Type B pancreatic cell (in vitro differentiated cells): ENCODE data around the gene DNAJC28. TPM values are rescaled to one million over a fixed set of nuclear protein-coding genes. Genes with fewer than 3 reads are reported as not detected.

ENCODE experiments used
- DNase-seq: peaks from one replicate; pipeline ENCODE4 v3.0.0; 2021; ENCODE audit warnings: mixed read lengths; ENCODE audit not compliant: unreplicated experiment; ENCODE audit errors: extremely low spot score
- H3K27ac Mint-ChIP-seq: 2 replicates; pipeline ENCODE4 v1.8.0; 2021; ENCODE audit warnings: mild to moderate bottlenecking, mixed read lengths
- H3K27me3 Mint-ChIP-seq: 2 replicates; pipeline ENCODE4 v1.8.0; 2021; ENCODE audit warnings: mixed read lengths
- H3K36me3 Mint-ChIP-seq: 2 replicates; pipeline ENCODE4 v1.8.0; 2021; ENCODE audit warnings: mixed read lengths
- H3K4me1 Mint-ChIP-seq: one replicate; pipeline ENCODE4 v1.8.0; 2021; ENCODE audit warnings: mixed read lengths; ENCODE audit not compliant: unreplicated experiment
- H3K4me3 Mint-ChIP-seq: 2 replicates; pipeline ENCODE4 v1.8.0; 2021; ENCODE audit warnings: mild to moderate bottlenecking, mixed read lengths
- H3K9me3 Mint-ChIP-seq: 2 replicates; pipeline ENCODE4 v1.8.0; 2021; ENCODE audit warnings: mixed read lengths
- CTCF ChIP-seq: fragments of 200-600 bp; sonication (generic); conservative IDR thresholded peaks from 2 replicates; pipeline ENCODE4 v1.5.0; 2021; ENCODE audit warnings: antibody characterized with exemption, mild to moderate bottlenecking
- total RNA-seq: library from RNA; stranded (reverse); gene quantifications from 2 replicates; pipeline ENCODE4 v1.2.1, GENCODE V29; 2021; ENCODE audit warnings: low replicate concordance

The DNAJC28 gene
- total RNA-seq, 1 donor from 2014 or later, result 3.0 TPM

GRCh38 chr21:33531007-33531406 is 39.5 kb upstream of the DNAJC28 start:
- Mint-ChIP-seq H3K9me3 (no peaks in the 10 kb centered on the region), H3K4me1 (no peaks in the 10 kb centered on the region), H3K27ac (no peak overlapping the region), H3K27me3 (no peaks in the 10 kb centered on the region), H3K4me3 (no peak overlapping the region), H3K36me3 (peaks cover 35% of the 10 kb centered on the region)
- no peak for TF ChIP-seq CTCF
- no peak for DNase-seq

GRCh38 chr21:33522953-33523349 is 31.4 kb upstream of the DNAJC28 start:
- no peak overlapping the region for H3K27ac Mint-ChIP-seq
- TF ChIP-seq CTCF, result no peak
- H3K4me1 Mint-ChIP-seq, result no peaks in the 10 kb centered on the region
- no peaks in the 10 kb centered on the region for H3K9me3 Mint-ChIP-seq
- peaks cover 17% of the 10 kb centered on the region for H3K36me3 Mint-ChIP-seq
- no peak overlapping the region for H3K4me3 Mint-ChIP-seq
- DNase-seq, result no peak
- H3K27me3 Mint-ChIP-seq, result no peaks in the 10 kb centered on the region

- no peak overlapping the region for H3K4me3 Mint-ChIP-seq
- no peaks in the 10 kb centered on the region for H3K9me3 Mint-ChIP-seq
- H3K36me3 Mint-ChIP-seq, result peaks cover 20% of the 10 kb centered on the region
- H3K27me3 Mint-ChIP-seq, result no peaks in the 10 kb centered on the region
- no peak for DNase-seq
- no peak for TF ChIP-seq CTCF
- no peak overlapping the region for H3K27ac Mint-ChIP-seq
- no peaks in the 10 kb centered on the region for H3K4me1 Mint-ChIP-seq
Observed at GRCh38 chr21:33522297-33522952, 30.9 kb upstream of the DNAJC28 start.

GRCh38 chr21:33518899-33519298 is 27.4 kb upstream of the DNAJC28 start:
- Mint-ChIP-seq H3K27me3 (no peaks in the 10 kb centered on the region), H3K9me3 (no peaks in the 10 kb centered on the region), H3K36me3 (peaks cover 34% of the 10 kb centered on the region), H3K4me1 (no peaks in the 10 kb centered on the region), H3K4me3 (no peak overlapping the region), H3K27ac (no peak overlapping the region)
- TF ChIP-seq CTCF, result no peak
- DNase-seq, result no peak

GRCh38 chr21:33514229-33514628 is 22.7 kb upstream of the DNAJC28 start:
- no peak for TF ChIP-seq CTCF
- H3K4me1 Mint-ChIP-seq, result no peaks in the 10 kb centered on the region
- H3K36me3 Mint-ChIP-seq, result peaks cover 38% of the 10 kb centered on the region
- no peaks in the 10 kb centered on the region for H3K27me3 Mint-ChIP-seq
- DNase-seq, result no peak
- H3K9me3 Mint-ChIP-seq, result no peaks in the 10 kb centered on the region
- no peak overlapping the region for H3K4me3 Mint-ChIP-seq
- H3K27ac Mint-ChIP-seq, result no peak overlapping the region

- H3K9me3 Mint-ChIP-seq, result no peaks in the 10 kb centered on the region
- H3K36me3 Mint-ChIP-seq, result peaks cover 38% of the 10 kb centered on the region
- H3K27ac Mint-ChIP-seq, result no peak overlapping the region
- H3K4me3 Mint-ChIP-seq, result no peak overlapping the region
- TF ChIP-seq CTCF, result no peak
- no peaks in the 10 kb centered on the region for H3K4me1 Mint-ChIP-seq
- H3K27me3 Mint-ChIP-seq, result no peaks in the 10 kb centered on the region
- no peak for DNase-seq
Observed at GRCh38 chr21:33512481-33512880, 21.0 kb upstream of the DNAJC28 start.
